GM10248 (cell line): ENCODE measurements around the gene PRAME.
A peak's percentile ranks its signal among the peaks of the same experiment; 100 is the strongest.
"Not testable (repeated sequence)": the region's sequence is repeated elsewhere in the genome, so short reads cannot be mapped to it uniquely, and the experiment has no call there.

ENCODE experiments used
- CTCF ChIA-PET: fragments of 300-600 bp; sonication (Branson Sonifier 250); formaldehyde crosslinking; extraction: SDS; loops from one replicate; lab custom pipeline; 2021; ENCODE audit warnings: antibody characterized with exemption; lab: Yijun Ruan, JAX
- POLR2A ChIA-PET: fragments of 350-650 bp; sonication (Branson Sonifier 250); formaldehyde crosslinking; extraction: SDS; loops from one replicate; lab custom pipeline; 2020; ENCODE audit warnings: antibody characterized with exemption; lab: Yijun Ruan, JAX
- DNase-seq: peaks from one replicate; pipeline ENCODE4 v3.0.0; 2012; ENCODE audit errors: extremely low spot score
- TF ChIP-seq, protein P1 (sequence below): IDR thresholded peaks from 2 replicates; pipeline ENCODE4 v1.5.1; 2012; ENCODE audit warnings: mild to moderate bottlenecking, low read depth; ENCODE audit errors: extremely low read depth, missing control alignments, control extremely low read depth

PRAME gene

DNA sequence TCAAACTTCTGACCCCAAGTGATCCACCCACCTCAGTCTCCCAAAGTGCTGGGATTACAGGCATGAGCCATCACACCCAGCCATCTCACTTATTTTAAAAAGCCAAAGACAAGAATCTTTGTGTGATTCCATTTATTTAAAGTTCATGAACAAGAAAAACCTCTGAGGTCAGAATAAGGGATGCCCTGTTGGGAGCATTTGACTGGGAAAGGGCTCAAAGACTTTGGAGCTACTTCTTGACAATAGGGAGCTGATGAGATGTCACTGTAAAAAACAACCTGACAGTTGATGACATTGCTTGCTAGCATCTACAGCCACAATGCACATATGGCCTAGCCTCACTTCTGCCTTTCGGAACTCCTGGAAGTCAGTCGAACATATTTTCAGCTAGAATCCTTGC, 45.4 kb downstream of the PRAME start:
- no peak for DNase-seq
- TF ChIP-seq, protein P1, sequence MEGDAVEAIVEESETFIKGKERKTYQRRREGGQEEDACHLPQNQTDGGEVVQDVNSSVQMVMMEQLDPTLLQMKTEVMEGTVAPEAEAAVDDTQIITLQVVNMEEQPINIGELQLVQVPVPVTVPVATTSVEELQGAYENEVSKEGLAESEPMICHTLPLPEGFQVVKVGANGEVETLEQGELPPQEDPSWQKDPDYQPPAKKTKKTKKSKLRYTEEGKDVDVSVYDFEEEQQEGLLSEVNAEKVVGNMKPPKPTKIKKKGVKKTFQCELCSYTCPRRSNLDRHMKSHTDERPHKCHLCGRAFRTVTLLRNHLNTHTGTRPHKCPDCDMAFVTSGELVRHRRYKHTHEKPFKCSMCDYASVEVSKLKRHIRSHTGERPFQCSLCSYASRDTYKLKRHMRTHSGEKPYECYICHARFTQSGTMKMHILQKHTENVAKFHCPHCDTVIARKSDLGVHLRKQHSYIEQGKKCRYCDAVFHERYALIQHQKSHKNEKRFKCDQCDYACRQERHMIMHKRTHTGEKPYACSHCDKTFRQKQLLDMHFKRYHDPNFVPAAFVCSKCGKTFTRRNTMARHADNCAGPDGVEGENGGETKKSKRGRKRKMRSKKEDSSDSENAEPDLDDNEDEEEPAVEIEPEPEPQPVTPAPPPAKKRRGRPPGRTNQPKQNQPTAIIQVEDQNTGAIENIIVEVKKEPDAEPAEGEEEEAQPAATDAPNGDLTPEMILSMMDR = no peak
- ChIA-PET CTCF (interaction anchor here (0.8 to 1.6 kb wide), 3 partner anchors 50 to 171 kb away, joined by 3 to 6 read pairs (median 3); no protein-coding TSS in a partner anchor), POLR2A (no interaction called here)

DNA sequence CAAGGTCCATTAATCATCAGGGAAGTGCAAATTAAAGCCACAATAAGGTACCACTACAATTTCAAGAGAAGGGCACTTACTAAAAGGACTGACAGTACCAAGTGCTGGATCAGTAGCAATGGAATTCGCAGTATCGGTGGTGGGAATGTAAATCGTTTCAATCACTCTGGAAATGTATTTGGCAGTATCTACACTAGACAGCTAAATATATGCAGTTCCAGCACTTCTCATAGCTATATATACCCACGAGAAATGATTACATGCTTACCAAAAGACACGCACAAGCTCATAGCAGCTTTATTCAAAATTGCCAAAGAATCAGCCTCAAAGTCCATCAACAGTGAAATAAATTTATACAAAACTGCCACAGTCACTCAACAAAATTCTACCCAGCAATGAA, 46.1 kb downstream of the PRAME start:
- POLR2A ChIA-PET = no interaction called here
- CTCF ChIA-PET = interaction anchor here (0.8 to 1.6 kb wide), 3 partner anchors 49 to 170 kb away, joined by 3 to 6 read pairs (median 3); no protein-coding TSS in a partner anchor
- DNase-seq = no peak
- TF ChIP-seq, protein P1 = no peak

DNA sequence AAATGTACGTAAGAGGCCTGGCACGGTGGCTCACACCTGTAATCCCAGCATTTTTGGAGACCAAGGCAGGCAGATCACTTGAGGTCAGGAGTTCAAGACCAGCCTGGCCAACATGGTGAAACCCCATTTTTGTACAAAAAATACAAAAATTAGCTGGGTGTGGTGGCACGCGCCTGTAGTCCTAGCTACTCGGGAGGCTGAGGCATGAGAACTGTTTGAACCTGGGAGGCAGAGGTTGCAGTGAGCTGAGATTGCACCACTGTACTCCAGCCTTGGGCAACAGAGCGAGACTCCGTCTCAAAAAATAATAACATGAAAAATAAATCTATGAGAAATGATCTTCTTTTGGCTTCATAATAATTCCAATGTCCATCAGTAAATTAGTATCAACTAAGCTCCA, 48.2 kb downstream of the PRAME start:
- DNase-seq, POLR2A ChIA-PET: not testable (repeated sequence)
- CTCF ChIA-PET = interaction anchor here (1.4 to 3.7 kb wide), 3 partner anchors 10 to 22 kb away, joined by 4 to 24 read pairs (median 4); partner anchors contain the start of gene ZNF280A

DNA sequence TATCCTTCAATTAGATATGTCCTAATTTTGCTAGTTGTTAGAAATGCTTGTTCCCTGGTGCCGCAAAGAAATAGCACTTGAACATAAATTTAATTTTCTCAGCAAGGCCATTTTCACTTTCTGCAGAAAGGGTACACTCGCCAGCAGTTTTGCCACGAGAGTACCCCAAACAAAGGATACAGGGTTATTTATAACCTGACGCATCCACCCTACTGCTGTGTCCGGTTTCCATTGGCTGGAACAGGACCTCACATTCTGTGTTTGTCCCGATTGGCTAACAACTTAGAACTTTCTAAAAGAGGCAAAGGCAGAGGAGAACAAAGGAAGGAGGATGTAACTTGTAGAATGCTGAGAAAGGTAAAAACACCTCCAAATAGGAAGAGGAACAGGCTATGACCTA, 49.2 kb downstream of the PRAME start:
- DNase-seq, POLR2A ChIA-PET: not testable (repeated sequence)
- CTCF ChIA-PET = interaction anchor here (0.8 to 3.7 kb wide), 7 partner anchors 10 to 51 kb away, joined by 3 to 24 read pairs (median 4); partner anchors contain the start of gene ZNF280A

DNA sequence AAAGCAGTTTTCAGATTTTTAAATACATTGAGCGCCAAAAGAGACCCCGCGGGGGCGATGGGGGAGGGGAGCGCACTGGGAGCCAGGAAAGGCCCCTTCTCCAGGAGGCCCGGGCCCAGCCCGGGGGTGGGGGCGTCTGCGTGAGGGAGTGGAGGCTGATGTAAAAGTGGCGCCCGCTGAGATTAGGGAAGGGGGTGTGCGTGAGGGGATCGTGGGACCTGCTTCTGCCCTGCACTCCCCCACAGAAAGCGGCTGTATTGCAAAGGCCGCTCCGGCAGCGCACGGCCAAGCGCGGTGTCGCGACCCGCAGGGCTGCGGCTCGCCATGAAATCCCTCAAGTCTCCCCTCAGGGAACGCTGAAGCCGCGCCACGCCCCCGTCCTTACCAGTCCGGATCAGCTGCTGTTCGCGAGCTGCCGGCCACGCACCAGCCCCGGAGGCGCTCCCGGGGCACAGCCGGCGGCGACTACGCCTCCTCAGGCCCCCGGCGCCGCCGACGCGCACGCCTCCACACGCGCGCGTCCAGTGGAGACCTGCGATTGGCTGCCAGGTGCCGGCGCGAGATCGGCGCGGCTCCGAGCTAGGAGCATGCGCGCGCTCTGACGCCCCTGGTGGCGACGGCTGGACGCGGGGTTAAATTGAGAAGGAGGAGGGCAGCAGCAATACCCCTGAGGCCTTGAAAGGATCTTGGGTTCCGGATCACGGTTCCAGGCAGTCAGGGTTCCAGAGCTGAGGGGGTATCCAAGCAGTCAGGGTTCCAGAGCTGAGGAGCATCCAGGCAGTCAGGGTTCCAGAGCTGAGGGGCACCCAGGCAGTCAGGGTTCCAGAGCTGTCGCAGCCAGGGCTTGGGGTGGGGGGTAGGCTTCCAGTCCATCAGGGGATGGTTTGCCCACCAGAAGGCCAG, 50.5 kb downstream of the PRAME start, which contains the start of gene ZNF280B:
Gene ZNF280B, minus strand, starts transcription at position 469 of the 903 bp plus-strand sequence. CDS start 19,344 bp downstream, outside the sequence.
- ChIA-PET POLR2A (no interaction called here), CTCF (interaction anchor here (0.8 to 3.7 kb wide), 17 partner anchors 9 to 369 kb away, joined by 3 to 24 read pairs (median 4); partner anchors contain the start of gene ZNF280A)
- TF ChIP-seq, protein P1 = peak; percentile 86
- DNase-seq = peak; percentile 90

DNA sequence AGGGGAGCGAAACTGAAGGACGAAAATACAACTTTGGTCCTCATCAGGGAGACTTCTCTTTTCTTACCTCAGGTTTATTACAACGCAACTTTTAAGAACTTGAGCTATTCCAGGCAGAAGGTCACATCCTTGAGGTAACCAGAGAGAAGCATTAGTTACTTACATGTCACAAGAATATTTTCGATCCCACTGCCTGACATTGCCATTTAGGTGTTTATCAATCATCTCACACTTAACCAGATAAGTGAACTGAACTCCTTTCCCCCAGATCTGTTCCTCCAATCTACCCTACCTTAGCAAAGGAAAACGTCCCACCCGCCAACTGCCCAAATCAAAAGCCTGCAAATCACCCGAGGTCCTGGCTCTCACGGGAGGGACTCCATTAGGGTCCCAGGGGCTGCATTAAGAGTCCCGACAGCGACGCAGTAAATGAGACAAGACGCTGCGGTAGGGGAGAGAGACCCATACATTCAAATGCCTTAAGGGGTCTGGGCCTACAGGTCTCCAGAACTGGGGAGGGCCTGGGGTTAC, 51.3 kb downstream of the PRAME start:
- ChIA-PET POLR2A (no interaction called here), CTCF (interaction anchor here (1.0 to 3.7 kb wide), 5 partner anchors 13 to 44 kb away, joined by 3 to 24 read pairs (median 4); partner anchors contain the start of gene ZNF280A)
- no peak for DNase-seq
- TF ChIP-seq, protein P1 = no peak

DNA sequence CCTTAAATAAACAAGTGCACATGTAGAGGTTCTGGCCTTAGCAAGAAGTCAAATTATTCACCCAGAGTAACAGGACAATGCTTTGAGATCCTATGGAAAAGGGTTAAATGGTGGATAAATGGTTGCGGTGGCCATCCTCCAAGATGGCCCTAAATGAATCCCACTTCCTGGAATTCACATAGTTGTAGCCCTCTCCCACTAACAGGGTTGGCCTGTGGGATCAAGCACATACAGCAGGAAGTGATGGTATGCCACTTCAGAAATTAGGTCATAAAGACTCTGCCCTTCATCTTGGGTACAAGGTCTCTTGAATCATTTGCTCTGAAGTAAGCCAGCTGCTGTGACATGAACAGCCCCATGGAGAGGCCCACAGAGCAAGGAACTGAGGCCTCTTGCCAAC, 52.3 kb downstream of the PRAME start:
- DNase-seq = no peak
- ChIA-PET POLR2A (no interaction called here), CTCF (interaction anchor here (1.0 to 2.5 kb wide), 2 partner anchors 34 to 43 kb away, joined by 3 to 9 read pairs; no protein-coding TSS in a partner anchor)
- TF ChIP-seq, protein P1 = no peak
